Activated naive CD4-positive, alpha-beta T cell treated with anti-CD3 and anti-CD28 coated beads for 36 hours (primary cell): ENCODE results near the gene APOO. TPM values are rescaled to one million over a fixed set of nuclear protein-coding genes. Genes with fewer than 3 reads are reported as not detected.

Source experiments
- CTCF ChIA-PET: fragments of 350-600 bp; sonication (Branson Sonifier 250); formaldehyde crosslinking; loops from one replicate; lab custom pipeline; 2021; ENCODE audit warnings: antibody characterized with exemption; lab: Charles Lee
- DNase-seq: peaks from one replicate; pipeline ENCODE4 v3.0.0-alpha.2; 2020
- H3K27ac Mint-ChIP-seq: one replicate; pipeline ENCODE4 v1.8.0; 2021; ENCODE audit warnings: mild to moderate bottlenecking, mixed read lengths
- H3K27me3 Mint-ChIP-seq: one replicate; pipeline ENCODE4 v1.8.0; 2021; ENCODE audit warnings: low read depth, mixed read lengths
- H3K36me3 Mint-ChIP-seq: one replicate; pipeline ENCODE4 v1.8.0; 2021; ENCODE audit warnings: low read depth, mixed read lengths
- H3K4me1 Mint-ChIP-seq: one replicate; pipeline ENCODE4 v1.8.0; 2021; ENCODE audit warnings: low read depth, mixed read lengths
- H3K4me3 Mint-ChIP-seq: one replicate; pipeline ENCODE4 v1.8.0; 2021; ENCODE audit warnings: mild to moderate bottlenecking, moderate library complexity, mixed read lengths
- H3K9me3 Mint-ChIP-seq: one replicate; pipeline ENCODE4 v1.8.0; 2021; ENCODE audit warnings: mixed read lengths
- intact Hi-C: fragments of 100-400 bp; cut with micrococcal nuclease; formaldehyde crosslinking; loops from one replicate; pipeline ENCODE4 v1.15.1; 2023
- total RNA-seq, 2 experiments: library from RNA; stranded (reverse); gene quantifications; one replicate each; pipeline ENCODE4 v1.2.3, GENCODE V29; 2021

The APOO gene
- total RNA-seq, 2 experiments from 2014 or later = 41.3 to 49.5 TPM

- Mint-ChIP-seq H3K4me3 (no peak overlapping the region), H3K36me3 (peaks cover 3% of the 10 kb centered on the region), H3K27ac (no peak overlapping the region), H3K4me1 (no peaks in the 10 kb centered on the region), H3K9me3 (no peaks in the 10 kb centered on the region), H3K27me3 (no peaks in the 10 kb centered on the region)
- CTCF ChIA-PET = interaction anchor here (0.7 to 1.1 kb wide), 2 partner anchors 28 to 71 kb away, joined by 3 read pairs; no protein-coding TSS in a partner anchor
- intact Hi-C loops = no loop called here
- DNase-seq = no peak
Measured at GRCh38 chrX:23854945-23855344, 52.8 kb downstream of the APOO start.

GRCh38 chrX:23854122-23854521 lies 53.6 kb downstream of the APOO start:
- no peaks in the 10 kb centered on the region for H3K27me3 Mint-ChIP-seq
- no peak overlapping the region for H3K4me3 Mint-ChIP-seq
- DNase-seq = no peak
- peaks cover 1% of the 10 kb centered on the region for H3K36me3 Mint-ChIP-seq
- CTCF ChIA-PET = no interaction called here
- no peaks in the 10 kb centered on the region for H3K4me1 Mint-ChIP-seq
- intact Hi-C loops = no loop called here
- no peak overlapping the region for H3K27ac Mint-ChIP-seq
- H3K9me3 Mint-ChIP-seq = no peaks in the 10 kb centered on the region

DNA sequence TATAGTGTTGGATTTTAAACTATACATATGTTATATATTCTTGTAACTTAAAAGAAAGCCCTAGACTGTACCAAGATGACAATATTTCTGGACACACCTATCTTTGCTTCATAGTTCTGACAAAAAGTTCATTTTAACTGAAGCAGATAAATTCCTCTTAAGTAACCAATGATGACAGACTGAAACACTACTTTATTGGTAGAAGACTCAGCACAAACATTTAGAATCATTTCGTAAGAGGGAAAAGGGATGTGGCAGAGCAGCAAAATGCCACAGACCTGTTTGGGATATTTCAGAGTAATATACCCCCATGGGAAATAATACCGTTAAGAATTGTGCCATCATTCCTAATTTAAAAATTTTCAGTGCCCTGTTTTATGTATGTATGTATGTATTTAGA lies 56.2 kb downstream of the APOO start:
- no peaks in the 10 kb centered on the region for H3K27me3 Mint-ChIP-seq
- intact Hi-C loops = no loop called here
- DNase-seq = no peak
- CTCF ChIA-PET = no interaction called here
- H3K9me3 Mint-ChIP-seq = no peaks in the 10 kb centered on the region
- no peak overlapping the region for H3K4me3 Mint-ChIP-seq
- no peak overlapping the region for H3K27ac Mint-ChIP-seq
- H3K4me1 Mint-ChIP-seq = no peaks in the 10 kb centered on the region
- H3K36me3 Mint-ChIP-seq = peaks cover 1% of the 10 kb centered on the region

DNA sequence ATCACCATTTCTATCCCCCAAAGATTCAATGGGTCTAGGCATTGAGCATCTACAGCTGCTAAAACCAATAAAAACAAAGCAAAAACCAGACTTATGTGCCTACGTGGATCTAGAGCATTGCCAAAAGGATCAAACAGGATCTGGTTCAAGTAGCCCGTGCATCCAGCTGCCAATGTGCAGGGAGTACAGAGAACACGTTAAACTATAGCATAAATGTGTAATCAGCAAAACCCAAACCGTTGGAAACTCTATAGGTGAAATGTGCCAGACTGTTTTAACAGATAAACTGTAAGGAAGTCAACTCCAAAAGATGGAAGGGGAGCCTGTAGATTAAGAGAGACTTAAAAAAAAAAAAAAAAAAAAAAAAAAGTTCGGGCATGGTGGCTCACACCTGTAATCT lies 58.5 kb downstream of the APOO start:
- no peak overlapping the region for H3K27ac Mint-ChIP-seq
- H3K36me3 Mint-ChIP-seq = peaks cover 1% of the 10 kb centered on the region
- intact Hi-C loops = no loop called here
- CTCF ChIA-PET = interaction anchor here (0.7 kb wide), 1 partner anchor 39 kb away, joined by 3 read pairs; no protein-coding TSS in a partner anchor
- H3K9me3 Mint-ChIP-seq = no peaks in the 10 kb centered on the region
- H3K4me3 Mint-ChIP-seq = no peak overlapping the region
- DNase-seq = no peak
- H3K27me3 Mint-ChIP-seq = no peaks in the 10 kb centered on the region
- H3K4me1 Mint-ChIP-seq = no peaks in the 10 kb centered on the region

GRCh38 chrX:23845351-23845817 lies 62.4 kb downstream of the APOO start:
- CTCF ChIA-PET = no interaction called here
- no peaks in the 10 kb centered on the region for H3K4me1 Mint-ChIP-seq

GRCh38 chrX:23844502-23845138 lies 63.1 kb downstream of the APOO start:
- H3K27me3 Mint-ChIP-seq = no peaks in the 10 kb centered on the region
- H3K4me1 Mint-ChIP-seq = no peaks in the 10 kb centered on the region
- no peak overlapping the region for H3K4me3 Mint-ChIP-seq

More at GRCh38 chrX:23845351-23845817, 62.4 kb downstream of the APOO start:
- no peak for DNase-seq
- Mint-ChIP-seq H3K36me3 (no peaks in the 10 kb centered on the region), H3K9me3 (no peaks in the 10 kb centered on the region), H3K4me3 (no peak overlapping the region), H3K27me3 (no peaks in the 10 kb centered on the region), H3K27ac (no peak overlapping the region)
- intact Hi-C loops = no loop called here

GRCh38 chrX:23841847-23842522 lies 65.8 kb downstream of the APOO start:
- Mint-ChIP-seq H3K4me1 (no peaks in the 10 kb centered on the region), H3K4me3 (no peak overlapping the region), H3K36me3 (no peaks in the 10 kb centered on the region), H3K9me3 (no peaks in the 10 kb centered on the region), H3K27me3 (no peaks in the 10 kb centered on the region), H3K27ac (no peak overlapping the region)
- intact Hi-C loops = no loop called here
- CTCF ChIA-PET = no interaction called here
- no peak for DNase-seq

More at GRCh38 chrX:23844502-23845138, 63.1 kb downstream of the APOO start:
- CTCF ChIA-PET = no interaction called here
- Mint-ChIP-seq H3K9me3 (no peaks in the 10 kb centered on the region), H3K27ac (no peak overlapping the region), H3K36me3 (no peaks in the 10 kb centered on the region)
- intact Hi-C loops = no loop called here
- DNase-seq = no peak

GRCh38 chrX:23840674-23841073 lies 67.1 kb downstream of the APOO start:
- no peaks in the 10 kb centered on the region for H3K36me3 Mint-ChIP-seq
- DNase-seq = no peak
- no peaks in the 10 kb centered on the region for H3K4me1 Mint-ChIP-seq
- CTCF ChIA-PET = no interaction called here
- no peaks in the 10 kb centered on the region for H3K27me3 Mint-ChIP-seq
- H3K4me3 Mint-ChIP-seq = no peak overlapping the region
- H3K27ac Mint-ChIP-seq = no peak overlapping the region
- no peaks in the 10 kb centered on the region for H3K9me3 Mint-ChIP-seq
- intact Hi-C loops = no loop called here

- Mint-ChIP-seq H3K9me3 (no peaks in the 10 kb centered on the region), H3K27me3 (no peaks in the 10 kb centered on the region), H3K27ac (no peak overlapping the region), H3K36me3 (no peaks in the 10 kb centered on the region), H3K4me3 (no peak overlapping the region), H3K4me1 (no peaks in the 10 kb centered on the region)
- intact Hi-C loops = no loop called here
- no peak for DNase-seq
- CTCF ChIA-PET = no interaction called here
Measured at GRCh38 chrX:23838953-23839352, 68.8 kb downstream of the APOO start.

DNA sequence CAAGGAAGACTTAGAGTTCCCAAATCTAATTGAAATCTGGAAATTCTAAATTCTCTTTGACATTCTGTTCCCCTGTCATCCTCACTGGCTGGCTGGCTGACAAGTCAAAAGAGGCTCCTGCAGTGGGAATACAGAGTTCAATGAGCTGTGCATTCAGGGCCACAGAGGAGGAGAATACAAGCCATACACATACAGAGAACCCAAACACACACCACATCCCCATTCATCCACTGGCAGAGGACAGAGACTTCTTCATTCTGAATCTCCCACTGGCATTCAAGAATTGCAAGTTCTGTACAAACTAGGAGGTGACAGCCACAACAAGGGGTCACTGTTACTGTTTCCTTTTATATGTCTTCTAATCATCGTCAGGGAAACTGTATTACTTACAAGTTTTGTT lies 75.0 kb downstream of the APOO start:
- no peak overlapping the region for H3K4me3 Mint-ChIP-seq
- CTCF ChIA-PET = no interaction called here
- intact Hi-C loops = no loop called here
- no peak for DNase-seq
- H3K27ac Mint-ChIP-seq = no peak overlapping the region
- no peaks in the 10 kb centered on the region for H3K4me1 Mint-ChIP-seq
- H3K36me3 Mint-ChIP-seq = no peaks in the 10 kb centered on the region
- H3K27me3 Mint-ChIP-seq = no peaks in the 10 kb centered on the region
- no peaks in the 10 kb centered on the region for H3K9me3 Mint-ChIP-seq

DNA sequence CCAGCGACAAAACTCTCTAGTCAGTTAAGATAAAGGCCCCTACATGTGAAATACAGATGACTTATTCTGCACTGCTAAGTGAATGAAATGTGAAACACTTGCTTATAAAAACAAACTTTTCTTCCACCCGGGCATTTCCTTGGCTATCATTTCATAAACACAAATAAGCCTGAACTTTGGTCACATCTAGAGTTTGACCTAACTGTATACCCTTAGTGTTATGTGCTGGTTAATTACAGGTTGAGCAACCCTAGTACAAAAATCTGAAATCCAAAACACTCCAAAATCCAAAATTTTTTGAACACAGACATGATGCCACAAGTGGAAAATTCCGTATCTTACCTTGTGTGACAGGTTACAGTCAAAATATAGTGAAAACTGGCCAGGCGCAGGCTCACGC lies 78.9 kb downstream of the APOO start:
- CTCF ChIA-PET = no interaction called here
- intact Hi-C loops = no loop called here
- DNase-seq = no peak
- Mint-ChIP-seq H3K27ac (no peak overlapping the region), H3K4me3 (no peak overlapping the region), H3K27me3 (no peaks in the 10 kb centered on the region), H3K4me1 (no peaks in the 10 kb centered on the region), H3K36me3 (no peaks in the 10 kb centered on the region), H3K9me3 (no peaks in the 10 kb centered on the region)

- Mint-ChIP-seq H3K9me3 (no peaks in the 10 kb centered on the region), H3K4me1 (no peaks in the 10 kb centered on the region), H3K36me3 (no peaks in the 10 kb centered on the region), H3K27me3 (no peaks in the 10 kb centered on the region), H3K4me3 (no peak overlapping the region), H3K27ac (no peak overlapping the region)
- CTCF ChIA-PET = interaction anchor here (0.6 kb wide), 1 partner anchor 28 kb away, joined by 3 read pairs; no protein-coding TSS in a partner anchor
- DNase-seq = no peak
- intact Hi-C loops = no loop called here
Measured at GRCh38 chrX:23826653-23827052, 81.1 kb downstream of the APOO start.

DNA sequence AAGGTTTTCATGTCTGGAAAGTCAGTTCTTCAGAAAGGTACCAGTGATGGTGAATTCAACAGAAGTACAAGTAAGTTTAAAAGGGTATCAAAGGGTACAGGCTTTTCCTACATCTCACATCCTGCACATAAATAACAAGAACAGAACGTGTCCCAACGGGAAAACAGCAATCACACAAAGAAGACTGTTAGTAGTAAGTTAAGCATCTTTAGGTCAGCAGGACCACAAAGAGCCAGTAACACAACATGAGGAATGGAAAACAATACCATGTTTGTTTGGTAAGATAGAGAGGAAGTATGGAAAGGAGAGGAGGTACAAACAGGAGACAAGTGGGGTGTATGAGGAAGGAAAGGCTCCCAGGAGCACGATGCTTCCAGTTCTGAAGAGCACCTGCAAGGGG lies 81.5 kb downstream of the APOO start:
- intact Hi-C loops = no loop called here
- Mint-ChIP-seq H3K9me3 (no peaks in the 10 kb centered on the region), H3K27ac (no peak overlapping the region), H3K36me3 (no peaks in the 10 kb centered on the region), H3K4me3 (no peak overlapping the region), H3K4me1 (no peaks in the 10 kb centered on the region), H3K27me3 (no peaks in the 10 kb centered on the region)
- CTCF ChIA-PET = interaction anchor here (0.6 kb wide), 1 partner anchor 29 kb away, joined by 3 read pairs; no protein-coding TSS in a partner anchor
- DNase-seq = no peak
